ENCODE results near the gene GALNT14. TPM values are rescaled to one million over a fixed set of nuclear protein-coding genes. Genes with fewer than 3 reads are reported as not detected.

GALNT14 gene
- total and polyA plus RNA-seq, 2 of the 8 experiments (the other 6 are each of a cell fraction or from before 2014, with no cell fraction given) = 13.0 to 13.7 TPM

GRCh38 chr2:31110998-31111397 lies 27.2 kb downstream of the GALNT14 start:
- WGBS, 2 experiments (ENCODE audit: extremely low coverage in 1 of 2, insufficient coverage in 1 of 2, insufficient read length in 1 of 2, insufficient replicate concordance in 2 of 2, low coverage in 1 of 2, low lambda C conversion rate in 2 of 2, missing lambda C conversion rate in 1 of 2) = 91% methylated on average over 3 of the region's 3 CpGs; no CpG with 5 or more reads in 1 of the 2 experiments
- TF ChIP-seq TBP (IDR thresholded peaks at IDR 0.05; ENCODE audit: low read depth, low read length) (no peak), YY1 (IDR thresholded peaks at IDR 0.05; ENCODE audit: low read depth, low read length) (no peak), KDM4A (IDR thresholded peaks at IDR 0.05; ENCODE audit: low read depth, low read length, severe bottlenecking) (no peak), E2F6 (IDR thresholded peaks at IDR 0.05) (no peak), EGR1 (IDR thresholded peaks at IDR 0.05; ENCODE audit: borderline replicate concordance, low read depth, low read length) (no peak), NRF1 (IDR thresholded peaks at IDR 0.05; ENCODE audit: low read depth, low read length) (no peak), HDAC2 (IDR thresholded peaks at IDR 0.05; ENCODE audit: borderline replicate concordance in 1 of 2, low read depth in 2 of 2, low read length in 2 of 2) (no peak), TCF12 (IDR thresholded peaks at IDR 0.05; ENCODE audit: low read depth, low read length) (no peak), PHF8 (conservative IDR thresholded peaks at IDR 0.05; ENCODE audit: low read depth, low read length) (no peak), KDM5A (IDR thresholded peaks at IDR 0.05; ENCODE audit: low read length) (no peak), ASH2L (IDR thresholded peaks at IDR 0.05; ENCODE audit: low read length) (no peak), FOSL1 (IDR thresholded peaks at IDR 0.05; ENCODE audit: insufficient read depth, low read depth, low read length) (no peak)
- TF ChIP-seq, protein P1, sequence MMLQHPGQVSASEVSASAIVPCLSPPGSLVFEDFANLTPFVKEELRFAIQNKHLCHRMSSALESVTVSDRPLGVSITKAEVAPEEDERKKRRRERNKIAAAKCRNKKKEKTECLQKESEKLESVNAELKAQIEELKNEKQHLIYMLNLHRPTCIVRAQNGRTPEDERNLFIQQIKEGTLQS (IDR thresholded peaks at IDR 0.05; ENCODE audit: insufficient read depth, low read depth, low read length) = no peak

More at GRCh38 chr2:31110998-31111397, 27.2 kb downstream of the GALNT14 start:
- H3K18ac ChIP-seq (ENCODE audit: extremely low read depth, low read length) = no peak overlapping the region
- H3K9ac ChIP-seq (replicated peaks in 1 of 4; ENCODE audit: extremely low read depth in 1 of 4, low read depth in 3 of 4, low read length in 3 of 4) = no peak overlapping the region
- H3K23me2 ChIP-seq (ENCODE audit: low read depth, low read length) = no peaks in the 10 kb centered on the region; the same call in 1 of the 2 replicates
- no peaks in the 10 kb centered on the region; a peak in 2 of 7 replicates for H3K27me3 ChIP-seq (replicated peaks in 1 of 4; ENCODE audit: control insufficient read depth in 3 of 4, extremely low read depth in 1 of 4, insufficient read depth in 3 of 4, low read length in 3 of 4)
- peaks cover 0 to 4% (median under 1%) of the 10 kb centered on the region in 4 experiments; a peak in 2 of 7 replicates for H3K4me1 ChIP-seq (replicated peaks in 1 of 4; ENCODE audit: control insufficient read depth in 3 of 4, insufficient read depth in 4 of 4, low read length in 3 of 4)
- no peak overlapping the region for H3K4me2 ChIP-seq (ENCODE audit: insufficient read depth in 1 of 2, low read depth in 2 of 2, low read length in 2 of 2)
- no peak overlapping the region for H4K91ac ChIP-seq (replicated peaks; ENCODE audit: insufficient read length, low read length)
- no peak overlapping the region for H3K4ac ChIP-seq (replicated peaks; ENCODE audit: insufficient read length, low read depth, low read length)
- H4K5ac ChIP-seq (ENCODE audit: insufficient read length, low read depth, low read length) = no peak overlapping the region
- H4K20me1 ChIP-seq (replicated peaks in 1 of 2; ENCODE audit: control insufficient read depth in 1 of 2, insufficient read depth in 2 of 2, low read length in 2 of 2) = peaks cover 0 to 1% of the 10 kb centered on the region in 2 experiments
- H2BK20ac ChIP-seq (ENCODE audit: low read length) = no peak overlapping the region
- no peak overlapping the region for H3K14ac ChIP-seq (ENCODE audit: insufficient read length)
- FAIRE-seq (no peak), DNase-seq (ENCODE audit: low read depth in 1 of 2, low spot score in 2 of 2) (no peak)
- POLR2A ChIA-PET (ENCODE audit: partially characterized antibody) = interaction anchor here (1.3 kb wide), 1 partner anchor 23 kb away, joined by 4 read pairs; no protein-coding TSS in a partner anchor
- H2BK15ac ChIP-seq (ENCODE audit: low read length) = no peak overlapping the region
- H3K4me3 ChIP-seq (ENCODE audit: extremely low read depth in 1 of 4, insufficient read depth in 2 of 4, low read depth in 3 of 4, low read length in 4 of 4) = no peak overlapping the region
- H2AK5ac ChIP-seq (ENCODE audit: low read depth, low read length) = no peak overlapping the region
- H3K79me2 ChIP-seq (ENCODE audit: control insufficient read depth in 1 of 2, insufficient read depth in 2 of 2, low read length in 2 of 2) = no peaks in the 10 kb centered on the region; a peak in 1 of 4 replicates
- no peak overlapping the region for H4K8ac ChIP-seq (ENCODE audit: extremely low read depth, insufficient read depth, low read length)
- H2BK120ac ChIP-seq (replicated peaks; ENCODE audit: low read depth, low read length) = no peak overlapping the region
- no peak overlapping the region for H3K56ac ChIP-seq (replicated peaks; ENCODE audit: insufficient read length, low read depth, low read length)
- peaks cover 13 to 15% of the 10 kb centered on the region in 2 experiments for H3K9me3 ChIP-seq (ENCODE audit: insufficient read depth in 2 of 2, low read depth in 1 of 2, low read length in 1 of 2)
- no peak overlapping the region for H2BK5ac ChIP-seq (ENCODE audit: low read depth, low read length)
- CTCF ChIA-PET (ENCODE audit: partially characterized antibody) = interaction anchor here (0.5 kb wide), 1 partner anchor 150 kb away, joined by 3 read pairs; no protein-coding TSS in a partner anchor
- no peaks in the 10 kb centered on the region for H3K79me1 ChIP-seq (ENCODE audit: low read depth, low read length)
- H3K27ac ChIP-seq (ENCODE audit: low read depth, low read length) = no peak overlapping the region
- no peak overlapping the region for H3K23ac ChIP-seq (ENCODE audit: insufficient read length)
- peaks cover 0 to 4% (median 0%) of the 10 kb centered on the region in 4 experiments; a peak in 2 of 8 replicates for H3K36me3 ChIP-seq (ENCODE audit: control insufficient read depth in 2 of 4, insufficient read depth in 4 of 4, low read length in 3 of 4)
- no peak overlapping the region for H2AFZ ChIP-seq (ENCODE audit: low read length)
- no peak overlapping the region for H2BK12ac ChIP-seq (ENCODE audit: low read depth, low read length)

Measured in H1 (cell line).